ENCODE data around the gene ACLY.

The ACLY gene

GRCh38 chr17:41823580-41823979 lies 95.2 kb downstream of the ACLY start:
- no peak for DNase-seq

GRCh38 chr17:41823141-41823524 lies 95.6 kb downstream of the ACLY start:
- DNase-seq: no peak

- no peak for DNase-seq
These were observed 96.3 kb downstream of the ACLY start for GRCh38 chr17:41822216-41823140.

GRCh38 chr17:41821776-41822175 lies 97.0 kb downstream of the ACLY start:
- DNase-seq: no peak

- no peak for DNase-seq
These were observed 100.7 kb downstream of the ACLY start for GRCh38 chr17:41818024-41818423.

Measured in NCI-H1105 (cell line).